H4 (cell line): ENCODE results near the gene CACNA1H. TPM values are rescaled to one million over a fixed set of nuclear protein-coding genes. Genes with fewer than 3 reads are reported as not detected.
"Not testable (repeated sequence)": the region's sequence is repeated elsewhere in the genome, so short reads cannot be mapped to it uniquely, and the experiment has no call there.

Experiments used
- DNase-seq: peaks from one replicate; pipeline ENCODE4 v3.0.0-alpha.2; 2015; ENCODE audit warnings: low spot score
- total RNA-seq: library from RNA; depleted of rRNA; stranded (reverse); fragments of >200 nt; shearing (Covaris generic); gene quantifications from 2 replicates; pipeline ENCODE4 v1.2.3, GENCODE V29; 2014

The CACNA1H gene
- total RNA-seq, 1 experiment from 2014 or later, result 2.0 TPM

GRCh38 chr16:1192384-1193073 is 39.6 kb downstream of the CACNA1H start:
- no peak for DNase-seq

DNA sequence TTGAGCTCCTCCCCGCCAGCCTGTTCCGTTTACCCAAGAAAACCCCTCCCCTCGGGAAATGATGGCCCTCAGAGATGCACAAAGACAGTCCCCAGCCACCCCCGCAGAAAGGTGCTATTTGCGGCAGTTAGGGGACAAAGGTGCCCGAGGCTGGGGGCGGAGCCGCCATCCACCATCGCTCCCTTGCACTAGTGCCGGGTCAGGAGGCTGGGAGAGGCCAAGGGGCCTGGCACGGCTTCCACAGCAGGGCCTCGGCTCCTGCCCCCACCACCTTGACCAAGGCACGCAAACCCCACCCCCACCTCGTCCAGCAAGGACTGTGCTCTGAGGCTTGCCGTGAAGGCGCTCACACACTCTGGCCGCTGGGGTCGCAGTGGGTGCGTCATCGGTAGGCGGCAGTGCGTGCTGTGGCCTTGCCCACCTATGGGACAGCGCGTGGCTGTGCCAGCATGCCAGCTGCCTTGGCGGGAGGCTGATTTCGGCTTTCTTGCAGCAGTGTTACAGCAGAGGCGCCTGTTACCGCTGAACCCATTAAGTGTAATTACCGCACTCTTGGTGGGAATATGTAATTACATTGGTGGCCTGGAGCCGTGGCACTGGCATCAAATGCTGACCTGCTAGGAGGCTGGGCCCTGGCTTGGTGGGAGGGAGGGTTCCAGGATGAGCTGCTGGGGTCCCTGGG is 40.4 kb downstream of the CACNA1H start:
- DNase-seq, result peak; percentile 87

DNA sequence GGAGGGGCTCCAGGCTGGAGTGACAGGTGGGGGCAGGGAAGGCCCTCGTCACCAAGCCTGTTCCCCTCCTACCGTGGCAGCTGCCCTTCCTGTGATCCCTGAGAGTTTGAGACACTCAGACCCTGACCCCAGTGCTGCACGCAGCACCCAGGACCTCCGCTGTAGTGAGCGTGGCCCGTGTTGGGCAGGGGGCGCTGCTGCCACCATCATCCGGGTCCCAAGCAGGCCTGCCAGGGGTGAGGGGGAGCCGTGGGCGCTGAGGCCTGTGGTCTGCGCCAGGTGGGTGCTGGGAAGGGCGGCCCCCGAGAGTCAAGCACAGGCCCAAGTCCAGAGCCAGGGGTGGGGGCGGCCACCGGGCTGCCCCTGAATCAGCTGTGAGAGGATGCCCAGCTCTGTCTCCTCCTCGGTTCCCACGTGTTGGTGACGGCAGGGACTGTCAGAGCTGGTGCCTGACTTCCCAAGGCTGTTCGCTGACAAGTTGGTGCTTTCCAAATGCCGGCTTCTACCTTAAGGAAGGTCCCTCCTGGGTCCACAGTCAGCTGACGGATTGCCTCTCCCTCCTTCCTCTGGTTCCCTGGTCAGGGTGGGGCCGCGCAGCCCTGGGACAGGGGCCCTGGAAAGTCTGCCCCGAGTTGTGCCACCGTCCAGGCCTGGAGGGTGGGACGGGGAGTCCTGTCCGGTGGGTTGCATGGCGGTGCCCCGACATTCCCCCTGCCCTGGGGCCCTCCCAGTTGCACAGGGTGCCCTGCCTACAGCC is 41.1 kb downstream of the CACNA1H start:
- no peak for DNase-seq

GRCh38 chr16:1194665-1195392 is 41.9 kb downstream of the CACNA1H start:
- DNase-seq, result no peak

DNA sequence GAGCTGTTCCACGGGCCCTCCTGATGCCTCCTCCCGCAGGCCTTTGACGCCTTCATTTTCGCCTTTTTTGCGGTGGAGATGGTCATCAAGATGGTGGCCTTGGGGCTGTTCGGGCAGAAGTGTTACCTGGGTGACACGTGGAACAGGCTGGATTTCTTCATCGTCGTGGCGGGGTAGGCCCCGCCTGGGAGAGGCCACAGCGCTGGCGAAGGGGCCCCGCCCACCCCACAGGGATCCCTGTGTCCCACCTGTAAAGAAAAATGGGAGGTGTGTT is 42.4 kb downstream of the CACNA1H start:
- DNase-seq, result no peak

DNA sequence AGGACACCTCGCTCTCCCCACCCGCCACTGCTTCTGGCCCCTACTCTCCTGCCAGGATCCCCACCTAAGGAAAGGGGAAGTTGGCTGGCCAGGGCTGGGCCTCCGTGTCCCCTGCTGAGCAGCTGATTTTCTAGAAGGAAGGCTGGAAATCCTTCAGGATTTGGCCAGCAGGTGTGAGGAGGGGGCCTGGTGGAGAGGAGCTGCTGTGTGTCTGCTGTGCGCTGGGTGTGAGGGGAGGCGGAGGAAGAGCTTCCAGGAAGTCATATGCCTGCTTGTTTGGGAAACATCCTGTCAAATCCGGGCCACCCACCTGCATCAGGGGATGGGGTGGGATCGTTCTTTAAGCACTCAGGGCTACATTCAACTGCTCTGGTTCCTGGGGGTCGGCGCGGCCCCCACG is 43.6 kb downstream of the CACNA1H start:
- no peak for DNase-seq

GRCh38 chr16:1197237-1197866 is 44.4 kb downstream of the CACNA1H start:
- no peak for DNase-seq

GRCh38 chr16:1198194-1198593 is 45.3 kb downstream of the CACNA1H start:
- DNase-seq, result no peak

DNA sequence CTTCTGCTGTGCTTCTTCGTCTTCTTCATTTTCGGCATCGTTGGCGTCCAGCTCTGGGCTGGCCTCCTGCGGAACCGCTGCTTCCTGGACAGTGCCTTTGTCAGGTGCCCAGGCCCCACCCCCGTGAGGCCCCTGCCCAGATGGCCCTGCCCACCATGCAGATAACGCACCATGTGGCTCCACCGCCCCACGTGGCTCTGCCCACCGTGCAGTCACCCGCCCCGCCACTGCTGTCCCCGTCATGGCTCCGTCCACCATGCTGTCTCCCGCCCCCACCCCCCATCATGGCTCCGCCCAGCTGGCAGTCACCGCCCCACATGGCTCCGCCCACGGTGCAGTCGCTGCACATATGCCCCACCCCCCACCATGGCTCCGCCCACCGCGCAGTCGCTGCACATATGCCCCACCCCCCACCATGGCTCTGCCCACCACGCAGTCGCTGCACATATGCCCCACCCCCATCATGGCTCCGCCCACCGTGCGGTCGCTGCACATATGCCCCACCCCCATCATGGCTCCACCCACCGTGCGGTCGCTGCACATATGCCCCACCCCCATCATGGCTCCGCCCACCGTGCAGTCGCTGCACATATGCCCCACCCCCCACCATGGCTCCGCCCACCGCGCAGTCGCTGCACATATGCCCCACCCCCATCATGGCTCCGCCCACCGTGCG is 45.9 kb downstream of the CACNA1H start:
- DNase-seq, result not testable (repeated sequence)

- no peak for DNase-seq
Measured at GRCh38 chr16:1199347-1200013, 46.6 kb downstream of the CACNA1H start.

GRCh38 chr16:1200014-1200627 is 47.2 kb downstream of the CACNA1H start:
- DNase-seq, result no peak

GRCh38 chr16:1201444-1201843 is 48.5 kb downstream of the CACNA1H start:
- DNase-seq, result no peak

GRCh38 chr16:1202274-1202673 is 49.4 kb downstream of the CACNA1H start:
- DNase-seq, result no peak

DNA sequence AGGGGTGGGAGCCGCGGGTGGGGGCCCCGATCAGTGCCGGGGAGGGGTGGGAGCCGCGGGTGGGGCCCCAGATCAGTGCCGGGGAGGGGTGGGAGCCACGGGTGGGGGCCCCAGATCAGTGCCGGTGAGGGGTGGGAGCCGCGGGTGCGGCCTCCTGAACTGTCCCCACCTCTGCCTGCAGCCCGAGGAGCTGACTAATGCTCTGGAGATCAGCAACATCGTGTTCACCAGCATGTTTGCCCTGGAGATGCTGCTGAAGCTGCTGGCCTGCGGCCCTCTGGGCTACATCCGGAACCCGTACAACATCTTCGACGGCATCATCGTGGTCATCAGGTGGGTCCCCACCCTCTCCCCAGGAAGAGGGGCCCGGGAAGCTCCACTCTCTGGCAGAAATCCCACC is 52.0 kb downstream of the CACNA1H start:
- DNase-seq, result no peak

- DNase-seq, result no peak
Measured at GRCh38 chr16:1206326-1206725, 53.4 kb downstream of the CACNA1H start.

GRCh38 chr16:1206786-1207185 is 53.9 kb downstream of the CACNA1H start:
- DNase-seq, result no peak

DNA sequence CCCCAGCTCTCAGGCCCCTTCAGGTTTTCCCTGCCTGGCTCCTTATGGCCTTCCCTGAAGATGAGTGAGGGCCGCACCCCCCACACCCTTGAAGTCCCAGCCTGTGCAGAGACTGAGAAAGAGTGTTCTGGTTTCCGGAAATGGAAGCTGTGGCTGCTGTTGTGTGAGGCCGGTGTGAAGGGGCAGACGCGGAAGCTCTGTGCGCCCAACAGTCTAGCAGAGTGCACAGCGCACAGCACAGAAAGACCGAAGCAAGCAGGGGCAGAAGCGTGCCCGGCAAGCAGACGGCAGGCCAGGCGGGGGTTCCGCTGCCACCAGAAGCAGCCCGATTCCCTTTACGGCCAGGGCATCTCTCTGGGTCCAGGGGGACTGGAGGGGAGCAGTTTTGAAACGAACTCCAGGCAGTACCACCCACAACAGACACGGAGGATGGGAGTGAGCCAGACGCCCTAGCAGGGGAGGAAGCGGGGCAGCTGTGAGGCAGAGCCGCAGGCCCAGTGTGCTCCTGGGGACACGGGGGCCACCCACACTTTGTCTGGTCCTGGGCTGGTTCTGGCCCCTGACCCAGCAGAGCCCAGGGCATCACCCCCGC is 55.4 kb downstream of the CACNA1H start:
- DNase-seq, result no peak

- no peak for DNase-seq
Measured at GRCh38 chr16:1209081-1209480, 56.2 kb downstream of the CACNA1H start.

DNA sequence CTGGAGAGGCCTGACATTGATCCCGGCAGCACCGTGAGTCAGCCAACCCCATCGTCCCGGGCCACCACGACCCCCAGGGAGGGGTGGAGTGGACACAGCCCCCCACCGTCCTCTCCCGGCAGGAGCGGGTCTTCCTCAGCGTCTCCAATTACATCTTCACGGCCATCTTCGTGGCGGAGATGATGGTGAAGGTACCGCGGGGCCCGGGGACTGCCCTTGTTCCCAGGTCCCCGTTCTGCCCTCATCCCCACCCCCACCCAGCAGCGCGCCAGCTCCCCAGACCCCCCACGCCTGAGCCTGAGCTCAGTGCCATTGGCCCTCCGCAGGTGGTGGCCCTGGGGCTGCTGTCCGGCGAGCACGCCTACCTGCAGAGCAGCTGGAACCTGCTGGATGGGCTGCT is 57.6 kb downstream of the CACNA1H start:
- no peak for DNase-seq
